Naive thymus-derived CD4-positive, alpha-beta T cell (primary cell): Measurements from ENCODE around the gene DUSP7. TPM values are rescaled to one million over a fixed set of nuclear protein-coding genes. Genes with fewer than 3 reads are reported as not detected.
A peak's percentile ranks its signal among the peaks of the same experiment; 100 is the strongest.

Experiments used
- ATAC-seq: fragments of 150-1000 bp; cut with Tn5 transposase; 2 replicates; pipeline ENCODE4 v1.10.0; 2021; ENCODE audit warnings: mild to moderate bottlenecking, moderate library complexity
- CTCF ChIA-PET: fragments of 350-600 bp; sonication (Branson Sonifier 250); formaldehyde crosslinking; loops from one replicate; lab custom pipeline; 2021; ENCODE audit warnings: antibody characterized with exemption; lab: Charles Lee
- POLR2A ChIA-PET: fragments of 350-600 bp; sonication (Branson Sonifier 250); formaldehyde crosslinking; loops from one replicate; lab custom pipeline; 2021; ENCODE audit warnings: antibody characterized with exemption, inconsistent platforms; lab: Charles Lee
- DNase-seq, 9 donors: peaks; one replicate each; pipeline versions ENCODE4 v3.0.0 to v3.0.0-alpha.2; 2020 to 2022; ENCODE audit warnings: mixed read lengths in 1 of 9
- H3K27ac ChIP-seq: one replicate; pipeline ENCODE4 v1.7.0; 2013; ENCODE audit warnings: mild to moderate bottlenecking, low read depth, low read length, moderate library complexity
- H3K27me3 ChIP-seq, 2 donors: one replicate each; pipeline ENCODE4 v1.7.0; 2013; ENCODE audit warnings: low read length in 2 of 2, mild to moderate bottlenecking in 2 of 2, moderate library complexity in 2 of 2; ENCODE audit not compliant: control insufficient read depth in 2 of 2, insufficient read depth in 2 of 2
- H3K36me3 ChIP-seq, 3 experiments: 1 replicate in 2 of 3; 2 replicates in 1 of 3; pipeline ENCODE4 v1.7.0; 2013; ENCODE audit warnings: low read length in 3 of 3, mild to moderate bottlenecking in 3 of 3, moderate library complexity in 1 of 3; ENCODE audit not compliant: insufficient read depth in 3 of 3, control insufficient read depth in 2 of 3
- H3K4me1 ChIP-seq, 2 donors: one replicate each; pipeline ENCODE4 v1.7.0; 2013; ENCODE audit warnings: low read length in 2 of 2, mild to moderate bottlenecking in 2 of 2, moderate library complexity in 1 of 2; ENCODE audit not compliant: control insufficient read depth in 2 of 2, insufficient read depth in 2 of 2
- H3K4me3 ChIP-seq: 2 replicates; pipeline ENCODE4 v1.7.0; 2013; ENCODE audit warnings: mild to moderate bottlenecking, low read length
- H3K9me3 ChIP-seq, 3 experiments: 1 replicate in 2 of 3; 2 replicates in 1 of 3; pipeline ENCODE4 v1.7.0; 2013; ENCODE audit warnings: low read length in 3 of 3; ENCODE audit not compliant: control insufficient read depth in 2 of 3
- H3K27ac Mint-ChIP-seq, 9 donors: one replicate each; pipeline ENCODE4 v1.8.0; 2020 to 2022; ENCODE audit warnings: mixed read lengths in 9 of 9, mild to moderate bottlenecking in 8 of 9, moderate library complexity in 5 of 9, inconsistent platforms in 2 of 9
- H3K27me3 Mint-ChIP-seq, 5 donors: one replicate each; pipeline ENCODE4 v1.8.0; 2021 to 2022; ENCODE audit warnings: mixed read lengths in 5 of 5, mild to moderate bottlenecking in 1 of 5
- H3K36me3 Mint-ChIP-seq, 5 donors: one replicate each; pipeline ENCODE4 v1.8.0; 2020 to 2022; ENCODE audit warnings: mixed read lengths in 5 of 5, mild to moderate bottlenecking in 3 of 5, inconsistent platforms in 1 of 5
- H3K4me1 Mint-ChIP-seq, 7 donors: one replicate each; pipeline ENCODE4 v1.8.0; 2020 to 2022; ENCODE audit warnings: mixed read lengths in 7 of 7, mild to moderate bottlenecking in 3 of 7, inconsistent platforms in 1 of 7
- H3K4me3 Mint-ChIP-seq, 10 donors: one replicate each; pipeline ENCODE4 v1.8.0; 2020 to 2022; ENCODE audit warnings: mild to moderate bottlenecking in 10 of 10, mixed read lengths in 10 of 10, moderate library complexity in 6 of 10, inconsistent platforms in 2 of 10
- H3K9me3 Mint-ChIP-seq, 11 donors: one replicate each; pipeline ENCODE4 v1.8.0; 2020 to 2022; ENCODE audit warnings: mixed read lengths in 11 of 11, mild to moderate bottlenecking in 4 of 11, inconsistent platforms in 1 of 11, moderate library complexity in 1 of 11
- intact Hi-C, 2 donors: fragments of 100-400 bp; cut with micrococcal nuclease; formaldehyde crosslinking; loops; one replicate each; pipeline ENCODE4 v1.15.1; 2023
- polyA plus RNA-seq, 2 donors: library from polyadenylated mRNA; unstranded; fragments of 300-500 nt; fragmentation: Illumina TruSeq; gene quantifications; one replicate each; pipeline ENCODE4 v1.2.3, GENCODE V29; 2021
- total RNA-seq, 6 experiments: library from RNA in 5 of 6; stranded (reverse) in 5 of 6; gene quantifications; 1 replicate in 5 of 6; 2 replicates in 1 of 6; pipeline ENCODE4 v1.2.3 and lab custom pipeline; 2021 to 2026

Gene DUSP7
- total and polyA plus RNA-seq, 7 experiments from 2014 or later, result 4.9 to 41.5 (median 18.1) TPM

DNA sequence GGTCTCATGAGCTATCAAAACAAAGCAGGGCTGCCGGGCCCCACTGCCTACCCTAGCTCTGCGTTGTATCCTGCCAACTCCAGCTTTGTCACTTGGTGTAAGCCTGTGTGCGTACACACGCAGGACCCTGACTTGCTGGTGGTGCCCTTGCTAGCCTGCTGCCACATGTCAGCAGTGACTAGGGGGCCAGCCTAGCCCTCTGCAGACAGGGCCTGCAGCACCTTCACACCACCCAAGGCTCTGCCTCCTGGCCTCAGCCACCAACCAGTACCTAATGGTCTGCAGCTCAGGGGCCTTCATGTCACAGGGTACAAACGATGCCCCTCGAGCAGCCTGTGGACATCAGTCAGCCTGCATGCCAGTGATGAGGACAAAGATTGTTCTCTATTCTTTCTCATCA is 30.1 kb upstream of the DUSP7 start:
- H3K4me1 Mint-ChIP-seq, result peaks cover 11 to 30% (median 19%) of the 10 kb centered on the region in 7 donors
- H3K27me3 Mint-ChIP-seq, result no peaks in the 10 kb centered on the region
- no peaks in the 10 kb centered on the region for H3K9me3 ChIP-seq
- no peaks in the 10 kb centered on the region for H3K36me3 Mint-ChIP-seq
- H3K4me3 Mint-ChIP-seq, result no peak overlapping the region
- H3K9me3 Mint-ChIP-seq, result no peaks in the 10 kb centered on the region
- no peak for DNase-seq
- peaks cover 0 to 5% of the 10 kb centered on the region in 2 donors for H3K4me1 ChIP-seq
- H3K36me3 ChIP-seq, result no peaks in the 10 kb centered on the region
- intact Hi-C loops, result no loop called here
- POLR2A ChIA-PET, result no interaction called here
- CTCF ChIA-PET, result no interaction called here
- H3K4me3 ChIP-seq, result no peak overlapping the region
- no peak for ATAC-seq
- H3K27ac ChIP-seq, result no peak overlapping the region
- H3K27ac Mint-ChIP-seq, result peak overlapping the region in 2 of 9 donors; percentile 67 to 77
- H3K27me3 ChIP-seq, result no peaks in the 10 kb centered on the region

DNA sequence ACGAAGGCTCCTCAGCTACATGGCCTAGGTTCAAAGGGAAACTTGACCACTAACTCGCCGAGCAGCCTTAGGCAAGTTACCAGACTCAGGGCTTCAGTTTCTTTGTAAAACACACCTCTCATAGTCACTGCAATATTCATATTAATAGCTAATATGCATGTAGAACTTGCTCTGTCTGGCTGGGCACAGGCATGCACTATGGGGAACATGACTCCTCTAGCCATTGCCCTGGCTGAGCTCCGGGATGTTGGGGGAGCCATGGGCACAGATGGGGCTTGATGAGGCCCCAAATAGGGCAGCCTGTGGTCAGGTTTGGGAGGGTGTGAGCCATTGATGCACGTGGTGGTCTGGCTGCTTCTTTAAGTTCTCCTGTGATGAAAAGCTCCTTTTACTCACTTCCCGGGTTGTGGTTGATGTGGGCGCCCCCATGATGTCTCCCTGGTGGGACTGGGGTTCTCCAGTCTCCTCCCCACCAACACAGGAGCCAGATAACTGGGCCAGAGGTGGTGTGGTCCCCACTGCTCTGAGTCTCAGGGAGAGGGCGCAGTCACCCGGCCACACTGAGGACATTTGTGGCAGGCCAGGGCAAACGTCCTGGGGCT is 29.4 kb upstream of the DUSP7 start:
- Histone ChIP-seq H3K27ac (no peak overlapping the region), H3K9me3 (no peaks in the 10 kb centered on the region), H3K4me1 (peaks cover 0 to 5% of the 10 kb centered on the region in 2 donors), H3K27me3 (no peaks in the 10 kb centered on the region), H3K36me3 (no peaks in the 10 kb centered on the region), H3K4me3 (no peak overlapping the region)
- Mint-ChIP-seq H3K4me3 (no peak overlapping the region), H3K9me3 (no peaks in the 10 kb centered on the region), H3K27ac (peak overlapping the region in 1 of 9 donors; percentile 6), H3K36me3 (no peaks in the 10 kb centered on the region), H3K27me3 (no peaks in the 10 kb centered on the region), H3K4me1 (peaks cover 11 to 30% (median 19%) of the 10 kb centered on the region in 7 donors)
- intact Hi-C loops, result no loop called here
- DNase-seq, result no peak
- POLR2A ChIA-PET, result no interaction called here
- CTCF ChIA-PET, result no interaction called here
- no peak for ATAC-seq

- Mint-ChIP-seq H3K36me3 (no peaks in the 10 kb centered on the region), H3K9me3 (no peaks in the 10 kb centered on the region), H3K4me3 (no peak overlapping the region), H3K4me1 (peaks cover 11 to 30% (median 19%) of the 10 kb centered on the region in 7 donors), H3K27ac (peak overlapping the region in 2 of 9 donors; percentile 69 to 70), H3K27me3 (no peaks in the 10 kb centered on the region)
- POLR2A ChIA-PET, result no interaction called here
- CTCF ChIA-PET, result no interaction called here
- DNase-seq (no peak), ATAC-seq (no peak)
- H3K27me3 ChIP-seq, result no peaks in the 10 kb centered on the region
- no peak overlapping the region for H3K4me3 ChIP-seq
- H3K27ac ChIP-seq, result no peak overlapping the region
- peaks cover 0 to 5% of the 10 kb centered on the region in 2 donors for H3K4me1 ChIP-seq
- H3K9me3 ChIP-seq, result no peaks in the 10 kb centered on the region
- H3K36me3 ChIP-seq, result no peaks in the 10 kb centered on the region
- intact Hi-C loops, result no loop called here
Observed at GRCh38 chr3:52084954-52085680, 28.7 kb upstream of the DUSP7 start.

DNA sequence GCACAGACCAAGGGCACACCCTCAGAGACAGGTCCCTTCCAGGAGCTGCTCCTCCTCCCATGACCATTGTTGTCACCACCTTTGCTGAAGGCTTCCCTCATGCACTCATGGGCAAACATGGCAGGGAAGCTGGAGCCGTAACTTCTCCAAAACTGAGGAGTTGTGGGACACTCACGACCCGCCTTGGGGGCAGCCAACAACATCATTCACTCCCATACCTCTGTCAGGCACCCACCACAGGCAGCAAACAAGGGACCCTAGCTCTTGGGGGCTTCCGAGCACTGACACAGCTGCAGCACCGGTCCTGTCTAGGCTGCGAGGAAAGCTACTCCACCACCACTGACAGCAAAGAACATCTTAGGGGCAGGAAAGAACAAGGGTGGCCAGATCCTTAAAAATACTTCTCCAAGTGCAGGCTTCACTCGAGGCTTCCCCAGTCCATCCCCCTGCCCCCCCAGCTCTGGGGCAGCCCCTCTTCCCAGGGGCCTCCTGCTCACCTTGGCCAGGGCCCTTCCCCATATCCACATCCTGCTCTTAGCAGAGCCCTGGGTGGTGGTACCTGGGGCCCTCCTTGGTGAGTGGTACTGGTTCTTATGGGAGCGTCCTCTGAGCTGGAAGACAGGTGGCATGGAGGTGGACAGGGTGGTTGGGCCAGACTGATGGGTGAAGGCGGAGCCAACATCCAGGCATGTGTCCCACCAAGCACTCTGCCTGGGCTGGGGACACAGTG is 28.0 kb upstream of the DUSP7 start:
- peak overlapping the region in 2 of 9 donors; percentile 69 to 70 for H3K27ac Mint-ChIP-seq
- intact Hi-C loops, result no loop called here
- H3K27me3 ChIP-seq, result no peaks in the 10 kb centered on the region
- no peak overlapping the region for H3K4me3 ChIP-seq
- H3K36me3 Mint-ChIP-seq, result no peaks in the 10 kb centered on the region
- POLR2A ChIA-PET, result no interaction called here
- no peaks in the 10 kb centered on the region for H3K36me3 ChIP-seq
- DNase-seq (no peak), ATAC-seq (no peak)
- H3K27me3 Mint-ChIP-seq, result no peaks in the 10 kb centered on the region
- CTCF ChIA-PET, result no interaction called here
- H3K4me3 Mint-ChIP-seq, result no peak overlapping the region
- peaks cover 11 to 30% (median 19%) of the 10 kb centered on the region in 7 donors for H3K4me1 Mint-ChIP-seq
- no peaks in the 10 kb centered on the region for H3K9me3 Mint-ChIP-seq
- no peak overlapping the region for H3K27ac ChIP-seq
- no peaks in the 10 kb centered on the region for H3K9me3 ChIP-seq
- H3K4me1 ChIP-seq, result peaks cover 0 to 5% of the 10 kb centered on the region in 2 donors

DNA sequence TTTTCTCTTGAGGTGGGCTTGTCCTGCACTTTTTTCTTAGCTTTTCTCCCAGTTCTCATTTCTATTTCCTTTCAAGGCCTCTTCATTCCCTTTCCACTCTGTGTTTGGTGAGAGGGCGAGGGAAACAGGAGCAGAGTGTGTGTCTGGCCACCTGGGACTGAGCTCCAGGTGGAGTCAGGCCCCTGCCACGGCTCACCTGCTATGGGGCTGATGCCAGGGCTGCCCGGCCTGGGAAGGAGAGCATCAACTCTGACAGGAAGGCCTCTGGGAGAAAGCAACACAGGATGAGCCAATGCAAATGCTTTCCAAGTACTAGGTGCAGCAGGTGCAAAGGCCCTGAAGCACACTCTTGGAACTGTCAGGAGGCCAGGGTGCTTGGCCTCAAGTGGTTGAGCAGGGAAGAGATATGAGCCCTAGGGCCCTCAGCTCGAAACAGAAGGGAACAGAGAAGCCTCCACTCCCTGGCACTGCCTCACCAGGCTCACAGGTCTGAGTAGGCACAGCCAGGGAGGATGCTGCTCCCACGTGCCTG is 27.3 kb upstream of the DUSP7 start:
- Histone ChIP-seq H3K9me3 (no peaks in the 10 kb centered on the region), H3K27ac (no peak overlapping the region), H3K4me1 (peaks cover 0 to 5% of the 10 kb centered on the region in 2 donors), H3K4me3 (no peak overlapping the region), H3K36me3 (no peaks in the 10 kb centered on the region), H3K27me3 (no peaks in the 10 kb centered on the region)
- Mint-ChIP-seq H3K27ac (peak overlapping the region in 1 of 9 donors; percentile 32), H3K4me1 (peaks cover 11 to 28% (median 19%) of the 10 kb centered on the region in 7 donors), H3K36me3 (no peaks in the 10 kb centered on the region), H3K27me3 (no peaks in the 10 kb centered on the region), H3K4me3 (no peak overlapping the region), H3K9me3 (no peaks in the 10 kb centered on the region)
- intact Hi-C loops, result no loop called here
- POLR2A ChIA-PET, result no interaction called here
- ATAC-seq, result no peak
- DNase-seq, result no peak
- CTCF ChIA-PET, result no interaction called here

GRCh38 chr3:52082951-52083350 is 26.6 kb upstream of the DUSP7 start:
- POLR2A ChIA-PET, result interaction anchor here (1.4 kb wide), 1 partner anchor 9 kb away, joined by 3 read pairs; no protein-coding TSS in a partner anchor
- no peak for DNase-seq
- Histone ChIP-seq H3K27ac (no peak overlapping the region), H3K9me3 (no peaks in the 10 kb centered on the region), H3K4me3 (no peak overlapping the region), H3K36me3 (no peaks in the 10 kb centered on the region), H3K4me1 (peaks cover 0 to 5% of the 10 kb centered on the region in 2 donors), H3K27me3 (no peaks in the 10 kb centered on the region)
- no peak overlapping the region for H3K4me3 Mint-ChIP-seq
- peak overlapping the region in 1 of 9 donors; percentile 32 for H3K27ac Mint-ChIP-seq
- no peaks in the 10 kb centered on the region for H3K36me3 Mint-ChIP-seq
- no peaks in the 10 kb centered on the region for H3K27me3 Mint-ChIP-seq
- H3K4me1 Mint-ChIP-seq, result peaks cover 11 to 23% (median 19%) of the 10 kb centered on the region in 7 donors
- no peak for ATAC-seq
- CTCF ChIA-PET, result no interaction called here
- intact Hi-C loops, result no loop called here
- H3K9me3 Mint-ChIP-seq, result no peaks in the 10 kb centered on the region
